Skeletal muscle tissue (tissue), 4 donors: Measurements from ENCODE around the gene TMEM240. TPM values are rescaled to one million over a fixed set of nuclear protein-coding genes. Genes with fewer than 3 reads are reported as not detected.
"Not testable (repeated sequence)": the region's sequence is repeated elsewhere in the genome, so short reads cannot be mapped to it uniquely, and the experiment has no call there.

Experiments used
- H3K27ac ChIP-seq: one replicate; pipeline ENCODE4 v1.7.0; 2013; ENCODE audit warnings: mild to moderate bottlenecking, low read depth, low read length, inconsistent platforms
- H3K27me3 ChIP-seq, 3 donors: one replicate each; pipeline ENCODE4 v1.7.0; 2013; ENCODE audit warnings: low read length in 3 of 3; ENCODE audit not compliant: control insufficient read depth in 3 of 3, insufficient read depth in 3 of 3
- H3K36me3 ChIP-seq, 3 donors: one replicate each; pipeline ENCODE4 v1.7.0; 2013; ENCODE audit warnings: low read length in 3 of 3; ENCODE audit not compliant: control insufficient read depth in 3 of 3, insufficient read depth in 3 of 3
- H3K4me1 ChIP-seq, 3 donors: one replicate each; pipeline ENCODE4 v1.7.0; 2013; ENCODE audit warnings: low read length in 3 of 3, mild to moderate bottlenecking in 3 of 3; ENCODE audit not compliant: control insufficient read depth in 3 of 3, insufficient read depth in 3 of 3
- H3K4me3 ChIP-seq, 3 donors: one replicate each; pipeline ENCODE4 v1.7.0; 2013; ENCODE audit warnings: low read length in 3 of 3
- H3K9ac ChIP-seq, 3 donors: one replicate each; pipeline ENCODE4 v1.7.0; 2013; ENCODE audit warnings: low read length in 3 of 3, mild to moderate bottlenecking in 3 of 3, moderate library complexity in 2 of 3, low read depth in 1 of 3
- H3K9me3 ChIP-seq, 3 donors: one replicate each; pipeline ENCODE4 v1.7.0; 2013; ENCODE audit warnings: low read length in 3 of 3; ENCODE audit not compliant: control insufficient read depth in 3 of 3
- total RNA-seq: library from RNA; depleted of rRNA; stranded (reverse); fragments of >200 nt; gene quantifications from one replicate; pipeline ENCODE4 v1.2.3, GENCODE V29; 2014
- donor health status: Osteomylitis.

The TMEM240 gene
- total RNA-seq, 1 donor from 2014 or later: 2.1 TPM

DNA sequence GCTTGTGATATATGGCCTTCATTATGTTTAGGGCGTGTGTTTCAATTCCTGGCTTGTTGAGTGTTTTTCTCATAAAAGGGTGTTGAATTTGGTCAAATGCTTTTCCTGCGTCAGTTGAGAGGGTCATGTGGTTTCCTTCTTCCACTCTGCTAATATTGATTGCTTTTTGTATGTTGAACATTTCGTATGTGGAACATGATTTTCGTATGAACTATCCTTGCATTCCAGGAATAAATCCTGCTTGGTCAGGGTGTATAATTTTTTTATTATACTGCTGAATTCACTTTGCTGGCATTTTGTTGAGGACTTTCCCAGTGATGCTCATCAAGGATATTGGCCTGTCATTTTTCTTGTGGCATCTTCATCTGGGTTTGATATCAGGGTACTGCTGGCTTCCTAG, 33.1 kb downstream of the TMEM240 start:
- Histone ChIP-seq H3K27ac (no peak overlapping the region), H3K4me1 (peaks cover 5 to 31% (median 23%) of the 10 kb centered on the region in 3 donors), H3K36me3 (no peaks in the 10 kb centered on the region), H3K9ac (no peak overlapping the region), H3K9me3 (no peaks in the 10 kb centered on the region), H3K27me3 (no peaks in the 10 kb centered on the region), H3K4me3 (no peak overlapping the region)

DNA sequence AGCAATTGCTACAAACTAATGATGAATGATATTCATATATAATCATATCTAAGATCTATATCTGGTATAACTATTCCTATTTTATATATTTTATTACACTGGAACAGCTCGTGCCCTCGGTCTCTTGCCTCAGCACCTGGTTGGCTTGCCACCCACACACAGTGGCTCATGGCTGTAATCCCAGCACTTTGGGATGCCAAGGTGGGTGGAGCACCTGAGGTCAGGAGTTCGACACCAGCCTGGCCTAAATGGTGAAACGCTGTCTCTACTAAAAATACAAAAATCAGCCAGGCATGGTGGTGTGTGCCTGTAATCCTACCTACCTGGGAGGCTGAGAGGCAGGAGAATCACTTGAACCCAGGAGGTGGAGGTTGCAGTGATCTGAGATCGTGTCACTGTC, 34.6 kb downstream of the TMEM240 start:
- peaks cover 1 to 22% (median 18%) of the 10 kb centered on the region in 3 donors for H3K4me1 ChIP-seq
- H3K4me3 ChIP-seq: peak overlapping the region in 2 of 3 donors; percentile 14 to 27
- not testable (repeated sequence) for H3K27me3 ChIP-seq, H3K36me3 ChIP-seq, H3K9me3 ChIP-seq
- H3K27ac ChIP-seq: peak overlapping the region; percentile 82
- H3K9ac ChIP-seq: peak overlapping the region in 2 of 3 donors; percentile 50 to 66

DNA sequence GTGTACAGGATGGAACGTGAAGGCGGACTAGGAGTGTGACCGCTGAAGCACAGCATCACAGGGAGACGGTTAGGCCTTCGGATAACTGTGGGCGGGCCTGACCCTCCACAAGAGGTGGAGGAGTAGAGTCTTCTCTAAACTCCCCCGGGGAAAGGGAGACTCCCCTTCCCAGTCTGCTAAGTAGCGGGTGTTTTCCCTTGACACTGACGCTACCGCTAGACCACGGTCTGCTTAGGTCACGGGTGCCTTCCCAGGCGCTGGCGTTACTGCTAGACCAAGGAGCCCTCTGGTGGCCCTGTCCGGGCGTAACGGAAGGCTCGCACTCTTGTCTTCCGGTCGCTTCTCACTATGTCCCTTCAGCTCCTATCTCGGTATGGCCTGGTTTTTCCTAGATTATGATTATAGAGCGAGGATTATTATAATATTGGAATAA, 35.0 kb downstream of the TMEM240 start:
- H3K9ac ChIP-seq: peak overlapping the region in 2 of 3 donors; percentile 50 to 66
- H3K36me3 ChIP-seq, H3K9me3 ChIP-seq, H3K27me3 ChIP-seq: not testable (repeated sequence)
- peak overlapping the region in 1 of 3 donors; percentile 45 for H3K4me3 ChIP-seq
- peak overlapping the region; percentile 82 for H3K27ac ChIP-seq
- peaks cover 0 to 21% (median 15%) of the 10 kb centered on the region in 3 donors for H3K4me1 ChIP-seq

DNA sequence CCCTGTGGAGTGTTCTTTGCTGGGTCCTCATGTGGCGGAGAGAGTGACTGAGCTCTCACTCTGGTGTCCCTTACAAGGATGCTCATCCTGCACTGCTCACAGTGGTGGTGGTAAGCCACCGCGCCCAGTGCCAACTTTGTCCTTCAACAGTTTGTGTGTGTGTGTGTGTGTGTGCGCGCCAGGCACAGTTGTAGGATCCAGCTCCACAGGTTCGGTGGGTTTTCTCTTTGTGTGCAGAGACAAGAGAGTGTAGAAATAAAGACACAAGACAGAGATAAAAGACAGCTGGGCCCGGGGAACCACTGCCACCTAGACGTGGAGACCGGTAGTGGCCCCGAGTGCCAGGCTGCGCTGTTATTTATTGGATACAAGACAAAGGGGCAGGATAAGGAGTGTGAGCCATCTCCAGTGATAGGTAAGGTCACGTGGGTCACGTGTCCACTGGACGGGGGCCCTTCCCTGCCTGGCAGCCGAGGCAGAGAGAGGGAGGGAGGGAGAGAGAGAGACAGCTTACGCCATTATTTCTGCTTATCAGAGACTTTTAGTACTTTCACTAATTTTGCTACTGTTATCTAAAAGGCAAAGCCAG, 35.6 kb downstream of the TMEM240 start:
- H3K27ac ChIP-seq: peak overlapping the region; percentile 82
- not testable (repeated sequence) for H3K9me3 ChIP-seq, H3K27me3 ChIP-seq, H3K36me3 ChIP-seq
- peak overlapping the region in 1 of 3 donors; percentile 66 for H3K9ac ChIP-seq
- H3K4me3 ChIP-seq: peak overlapping the region in 1 of 3 donors; percentile 45
- H3K4me1 ChIP-seq: peaks cover 0 to 21% (median 15%) of the 10 kb centered on the region in 3 donors

DNA sequence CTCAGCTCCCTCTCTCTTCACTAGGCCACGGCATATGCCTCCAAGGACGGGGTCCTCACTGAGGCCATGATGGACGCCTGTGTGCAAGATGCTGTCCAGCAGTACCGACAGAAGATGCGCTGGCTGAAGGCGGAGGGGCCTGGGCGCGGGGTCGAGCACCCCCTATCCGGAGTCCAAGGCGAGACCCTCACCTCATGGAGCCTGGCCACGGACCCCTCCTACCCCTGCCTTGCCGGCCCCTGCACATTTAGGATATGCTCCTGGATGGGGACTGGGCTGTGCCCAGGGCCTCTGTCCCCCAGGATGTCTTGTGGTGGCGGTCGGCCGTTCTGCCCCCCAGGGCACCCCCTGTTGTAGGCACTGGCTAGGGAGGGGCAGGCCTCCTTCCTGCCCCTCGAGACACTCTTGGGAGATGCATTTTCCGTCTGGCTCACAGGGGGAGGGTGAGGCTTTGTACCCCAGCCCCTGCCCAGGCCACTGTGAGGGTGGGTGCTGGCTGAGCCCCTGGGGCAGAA, 44.9 kb downstream of the TMEM240 start:
- not testable (repeated sequence) for H3K27me3 ChIP-seq, H3K9me3 ChIP-seq, H3K4me1 ChIP-seq, H3K4me3 ChIP-seq, H3K9ac ChIP-seq, H3K27ac ChIP-seq
- H3K36me3 ChIP-seq: peaks cover 16 to 18% (median 18%) of the 10 kb centered on the region in 3 donors

DNA sequence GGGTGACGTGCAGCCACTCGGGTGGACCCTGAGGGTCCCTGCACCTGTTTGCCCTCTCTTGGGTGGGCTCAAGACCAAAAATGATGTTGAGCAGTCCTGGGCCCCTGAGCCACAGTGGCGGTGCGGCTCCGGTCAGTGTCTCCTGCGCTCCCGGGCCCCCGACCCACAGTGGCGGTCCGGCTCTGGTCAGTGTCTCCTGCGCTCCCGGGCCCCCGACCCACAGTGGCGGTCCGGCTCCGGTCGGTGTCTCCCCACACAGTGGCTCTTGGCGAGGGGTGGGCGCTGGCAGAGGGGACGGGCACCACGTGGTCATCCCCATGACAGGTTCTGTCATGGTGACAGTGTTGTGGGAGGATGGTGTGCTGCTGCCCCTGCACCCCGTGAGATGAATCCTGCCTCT, 46.1 kb downstream of the TMEM240 start:
- H3K4me3 ChIP-seq, H3K9me3 ChIP-seq, H3K4me1 ChIP-seq, H3K27me3 ChIP-seq, H3K27ac ChIP-seq, H3K9ac ChIP-seq: not testable (repeated sequence)
- H3K36me3 ChIP-seq: peaks cover 22 to 24% (median 23%) of the 10 kb centered on the region in 3 donors

DNA sequence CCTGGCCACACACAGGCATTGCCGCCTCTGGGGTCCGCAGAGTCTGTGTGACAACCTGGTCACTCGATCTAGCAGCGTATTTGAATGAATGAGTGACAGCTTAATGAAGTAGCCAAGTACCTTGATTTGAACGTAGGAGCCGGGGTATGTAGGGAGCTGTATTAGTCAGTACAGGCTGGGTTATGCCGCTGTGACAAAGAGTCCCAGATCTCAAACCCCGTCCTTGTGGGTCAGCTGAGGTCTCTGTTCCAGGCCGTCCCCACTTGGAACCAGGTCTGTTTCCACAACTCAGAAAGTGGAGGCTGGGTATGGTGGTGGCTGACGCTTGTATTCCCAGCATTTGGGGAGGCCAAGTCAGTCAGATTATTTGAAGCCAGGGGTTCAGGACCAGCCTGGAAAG, 48.8 kb downstream of the TMEM240 start:
- H3K27ac ChIP-seq: no peak overlapping the region
- no peaks in the 10 kb centered on the region for H3K27me3 ChIP-seq
- no peaks in the 10 kb centered on the region for H3K9me3 ChIP-seq
- H3K4me1 ChIP-seq: no peaks in the 10 kb centered on the region
- peaks cover 36 to 44% (median 38%) of the 10 kb centered on the region in 3 donors for H3K36me3 ChIP-seq
- H3K4me3 ChIP-seq: no peak overlapping the region
- no peak overlapping the region for H3K9ac ChIP-seq

DNA sequence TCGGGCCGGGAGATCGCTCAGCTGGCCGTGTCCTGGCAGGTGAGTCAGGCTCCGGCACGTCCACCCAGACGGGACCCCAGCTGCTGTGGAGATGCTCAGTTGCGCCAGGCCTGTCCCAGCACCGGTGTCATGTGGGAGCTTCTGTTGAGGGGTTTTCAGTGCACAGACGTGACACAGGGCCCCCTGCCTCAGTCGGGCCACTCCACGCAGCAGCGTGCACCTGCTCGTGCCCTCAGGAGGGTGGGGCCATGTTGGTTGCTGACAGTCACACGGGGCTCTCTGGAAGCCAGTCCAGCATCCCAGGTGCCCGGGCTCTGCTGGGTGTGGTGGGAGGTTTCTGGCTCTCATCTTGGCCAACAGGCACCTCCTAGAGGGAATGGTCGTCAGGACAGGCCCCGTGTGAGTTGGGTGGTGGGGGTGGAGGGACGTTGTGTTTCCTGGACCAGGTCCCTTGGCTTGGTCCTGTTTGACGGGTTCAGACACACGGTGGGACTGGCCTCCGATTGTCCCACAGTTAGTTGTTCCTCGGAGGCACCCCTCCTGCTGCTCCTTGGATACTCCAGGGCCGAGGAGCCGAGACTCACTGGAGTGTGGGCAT, 49.7 kb downstream of the TMEM240 start:
- peaks cover 36 to 44% (median 42%) of the 10 kb centered on the region in 3 donors for H3K36me3 ChIP-seq
- no peak overlapping the region for H3K4me3 ChIP-seq
- no peaks in the 10 kb centered on the region for H3K9me3 ChIP-seq
- no peak overlapping the region for H3K9ac ChIP-seq
- no peak overlapping the region for H3K27ac ChIP-seq
- no peaks in the 10 kb centered on the region for H3K27me3 ChIP-seq
- no peaks in the 10 kb centered on the region for H3K4me1 ChIP-seq

GRCh38 chr1:1489861-1490260, 50.6 kb downstream of the TMEM240 start:
- Histone ChIP-seq H3K36me3 (peaks cover 36 to 44% (median 41%) of the 10 kb centered on the region in 3 donors), H3K27me3 (no peaks in the 10 kb centered on the region)

DNA sequence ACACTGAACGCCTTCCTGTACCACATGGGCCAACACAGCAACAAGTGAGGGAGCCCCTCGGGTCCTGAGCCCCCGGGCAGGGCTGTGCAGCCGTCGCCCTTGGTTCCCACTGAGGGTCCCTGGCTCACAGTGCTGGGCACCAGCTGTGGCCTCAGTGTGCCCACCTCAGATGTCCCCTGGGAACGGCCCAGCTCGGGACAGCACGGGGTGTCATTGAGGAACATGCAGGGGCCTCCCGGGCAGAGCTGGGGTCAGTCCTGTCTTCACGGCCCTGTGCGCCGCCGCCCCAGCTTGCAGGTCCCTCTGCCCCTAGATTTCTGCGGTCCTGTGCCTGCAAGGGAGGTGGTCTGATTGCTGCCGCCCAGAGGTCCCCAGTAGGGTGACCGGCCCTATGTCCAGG, 51.2 kb downstream of the TMEM240 start:
- H3K9ac ChIP-seq: no peak overlapping the region
- H3K36me3 ChIP-seq: peaks cover 36 to 45% (median 41%) of the 10 kb centered on the region in 3 donors
- no peaks in the 10 kb centered on the region for H3K4me1 ChIP-seq
- H3K9me3 ChIP-seq: no peaks in the 10 kb centered on the region
- H3K4me3 ChIP-seq: no peak overlapping the region
- no peak overlapping the region for H3K27ac ChIP-seq
- no peaks in the 10 kb centered on the region for H3K27me3 ChIP-seq

More at GRCh38 chr1:1489861-1490260, 50.6 kb downstream of the TMEM240 start:
- H3K4me1 ChIP-seq: no peaks in the 10 kb centered on the region
- H3K4me3 ChIP-seq: no peak overlapping the region
- H3K27ac ChIP-seq: no peak overlapping the region
- H3K9ac ChIP-seq: no peak overlapping the region
- H3K9me3 ChIP-seq: no peaks in the 10 kb centered on the region
